ENCODE measurements around the gene ASRGL1.

DNA sequence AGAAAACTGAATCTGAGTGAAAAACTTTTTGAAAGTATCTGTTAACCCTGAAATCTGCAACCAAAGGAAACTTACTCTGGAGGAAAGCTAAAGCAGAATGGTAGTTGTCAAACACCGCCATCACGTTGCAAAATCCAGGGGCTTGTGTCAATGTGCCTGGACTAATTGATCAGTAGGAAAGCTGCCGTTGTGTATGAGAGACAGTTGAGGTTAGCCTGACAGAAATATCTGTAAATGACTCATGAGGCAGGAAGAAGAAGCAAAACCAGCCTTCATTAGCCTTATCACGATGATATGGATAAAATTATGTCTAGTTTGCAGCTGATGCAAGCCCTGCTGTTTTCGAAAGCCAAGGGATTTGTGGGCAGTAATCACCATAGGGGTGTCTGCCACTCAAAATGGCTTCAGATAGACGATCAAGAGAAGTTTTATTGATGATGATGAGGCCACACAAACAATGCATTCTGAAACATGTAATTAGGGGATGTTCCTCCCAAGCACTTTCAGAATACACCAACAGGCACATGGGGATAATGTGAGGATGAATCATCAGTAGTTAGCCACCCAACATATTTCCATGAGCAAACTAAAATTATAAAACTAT, 90.5 kb downstream of the ASRGL1 start:
- TF ChIP-seq, protein P1, sequence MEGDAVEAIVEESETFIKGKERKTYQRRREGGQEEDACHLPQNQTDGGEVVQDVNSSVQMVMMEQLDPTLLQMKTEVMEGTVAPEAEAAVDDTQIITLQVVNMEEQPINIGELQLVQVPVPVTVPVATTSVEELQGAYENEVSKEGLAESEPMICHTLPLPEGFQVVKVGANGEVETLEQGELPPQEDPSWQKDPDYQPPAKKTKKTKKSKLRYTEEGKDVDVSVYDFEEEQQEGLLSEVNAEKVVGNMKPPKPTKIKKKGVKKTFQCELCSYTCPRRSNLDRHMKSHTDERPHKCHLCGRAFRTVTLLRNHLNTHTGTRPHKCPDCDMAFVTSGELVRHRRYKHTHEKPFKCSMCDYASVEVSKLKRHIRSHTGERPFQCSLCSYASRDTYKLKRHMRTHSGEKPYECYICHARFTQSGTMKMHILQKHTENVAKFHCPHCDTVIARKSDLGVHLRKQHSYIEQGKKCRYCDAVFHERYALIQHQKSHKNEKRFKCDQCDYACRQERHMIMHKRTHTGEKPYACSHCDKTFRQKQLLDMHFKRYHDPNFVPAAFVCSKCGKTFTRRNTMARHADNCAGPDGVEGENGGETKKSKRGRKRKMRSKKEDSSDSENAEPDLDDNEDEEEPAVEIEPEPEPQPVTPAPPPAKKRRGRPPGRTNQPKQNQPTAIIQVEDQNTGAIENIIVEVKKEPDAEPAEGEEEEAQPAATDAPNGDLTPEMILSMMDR (IDR thresholded peaks at IDR 0.05): no peak
- no peak for TF ChIP-seq POLR2AphosphoS5 (IDR thresholded peaks at IDR 0.05)
- no peak for TF ChIP-seq EP300 (IDR thresholded peaks at IDR 0.05)
